SK-N-SH (cell line): Measurements from ENCODE around the gene LIAS.

Experiments used
- POLR2AphosphoS5 ChIP-seq: IDR thresholded peaks from 2 replicates; pipeline ENCODE4 v1.6.1; 2012; ENCODE audit warnings: low read depth, low read length
- SIN3A ChIP-seq: IDR thresholded peaks from 2 replicates; pipeline ENCODE4 v1.6.1; 2012; ENCODE audit warnings: low read depth, mild to moderate bottlenecking, low read length, moderate library complexity, borderline replicate concordance
- YY1 ChIP-seq: IDR thresholded peaks from 2 replicates; pipeline ENCODE4 v1.4.0; 2012; ENCODE audit warnings: low read depth, mild to moderate bottlenecking
- TF ChIP-seq, protein P1 (sequence below): fragments of 200-600 bp; sonication (generic); IDR thresholded peaks from 2 replicates; pipeline ENCODE4 v1.6.1; 2017; ENCODE audit warnings: antibody characterized with exemption, mild to moderate bottlenecking, moderate library complexity
- TF ChIP-seq, protein P2 (sequence below): IDR thresholded peaks from 2 replicates; pipeline ENCODE4 v1.4.0; 2012; ENCODE audit warnings: low read depth, borderline replicate concordance
- TF ChIP-seq, protein P3 (sequence below): IDR thresholded peaks from 2 replicates; pipeline ENCODE4 v1.4.0; 2012; ENCODE audit warnings: low read depth
- TF ChIP-seq, protein P4 (sequence below): IDR thresholded peaks from 2 replicates; pipeline ENCODE4; 2012

DNA sequence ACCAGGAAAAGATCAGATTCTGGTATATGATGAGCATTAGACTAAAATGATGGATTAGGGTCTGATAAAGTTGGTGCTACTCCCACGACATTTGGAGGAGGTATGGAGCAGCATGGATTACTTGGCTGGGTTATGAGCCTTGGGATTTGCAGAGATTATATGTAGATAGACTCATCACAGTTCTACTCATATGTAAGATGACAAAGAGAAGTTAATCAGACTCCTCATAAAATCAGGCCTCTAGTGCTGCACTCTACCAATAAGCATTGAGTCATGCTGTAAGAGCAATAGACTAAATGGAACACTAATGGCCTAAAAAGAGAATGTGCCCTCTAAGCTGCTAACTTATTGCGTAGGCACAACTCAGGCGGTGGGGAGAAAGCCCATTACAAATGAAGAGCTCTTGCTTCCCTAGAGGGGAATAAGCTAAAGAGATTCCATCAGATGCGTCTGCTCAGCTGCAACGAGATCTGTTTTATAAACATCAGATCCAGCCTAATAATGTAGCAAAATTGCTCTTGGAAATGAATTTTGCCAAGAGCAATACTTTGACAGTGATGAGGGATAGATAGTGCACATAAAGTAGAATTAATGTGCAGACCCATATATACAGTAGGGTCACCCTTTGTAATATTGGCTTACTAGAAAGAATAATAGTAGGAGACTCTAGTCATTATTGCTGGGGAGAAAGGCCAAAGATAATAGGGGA is 17.5 kb downstream of the LIAS start:
- TF ChIP-seq SIN3A (no peak), YY1 (no peak), POLR2AphosphoS5 (no peak)
- TF ChIP-seq, protein P1, sequence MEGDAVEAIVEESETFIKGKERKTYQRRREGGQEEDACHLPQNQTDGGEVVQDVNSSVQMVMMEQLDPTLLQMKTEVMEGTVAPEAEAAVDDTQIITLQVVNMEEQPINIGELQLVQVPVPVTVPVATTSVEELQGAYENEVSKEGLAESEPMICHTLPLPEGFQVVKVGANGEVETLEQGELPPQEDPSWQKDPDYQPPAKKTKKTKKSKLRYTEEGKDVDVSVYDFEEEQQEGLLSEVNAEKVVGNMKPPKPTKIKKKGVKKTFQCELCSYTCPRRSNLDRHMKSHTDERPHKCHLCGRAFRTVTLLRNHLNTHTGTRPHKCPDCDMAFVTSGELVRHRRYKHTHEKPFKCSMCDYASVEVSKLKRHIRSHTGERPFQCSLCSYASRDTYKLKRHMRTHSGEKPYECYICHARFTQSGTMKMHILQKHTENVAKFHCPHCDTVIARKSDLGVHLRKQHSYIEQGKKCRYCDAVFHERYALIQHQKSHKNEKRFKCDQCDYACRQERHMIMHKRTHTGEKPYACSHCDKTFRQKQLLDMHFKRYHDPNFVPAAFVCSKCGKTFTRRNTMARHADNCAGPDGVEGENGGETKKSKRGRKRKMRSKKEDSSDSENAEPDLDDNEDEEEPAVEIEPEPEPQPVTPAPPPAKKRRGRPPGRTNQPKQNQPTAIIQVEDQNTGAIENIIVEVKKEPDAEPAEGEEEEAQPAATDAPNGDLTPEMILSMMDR: no peak
- TF ChIP-seq, protein P2, sequence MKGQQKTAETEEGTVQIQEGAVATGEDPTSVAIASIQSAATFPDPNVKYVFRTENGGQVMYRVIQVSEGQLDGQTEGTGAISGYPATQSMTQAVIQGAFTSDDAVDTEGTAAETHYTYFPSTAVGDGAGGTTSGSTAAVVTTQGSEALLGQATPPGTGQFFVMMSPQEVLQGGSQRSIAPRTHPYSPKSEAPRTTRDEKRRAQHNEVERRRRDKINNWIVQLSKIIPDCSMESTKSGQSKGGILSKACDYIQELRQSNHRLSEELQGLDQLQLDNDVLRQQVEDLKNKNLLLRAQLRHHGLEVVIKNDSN: no peak
- TF ChIP-seq, protein P3, sequence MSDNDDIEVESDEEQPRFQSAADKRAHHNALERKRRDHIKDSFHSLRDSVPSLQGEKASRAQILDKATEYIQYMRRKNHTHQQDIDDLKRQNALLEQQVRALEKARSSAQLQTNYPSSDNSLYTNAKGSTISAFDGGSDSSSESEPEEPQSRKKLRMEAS: no peak
- TF ChIP-seq, protein P4, sequence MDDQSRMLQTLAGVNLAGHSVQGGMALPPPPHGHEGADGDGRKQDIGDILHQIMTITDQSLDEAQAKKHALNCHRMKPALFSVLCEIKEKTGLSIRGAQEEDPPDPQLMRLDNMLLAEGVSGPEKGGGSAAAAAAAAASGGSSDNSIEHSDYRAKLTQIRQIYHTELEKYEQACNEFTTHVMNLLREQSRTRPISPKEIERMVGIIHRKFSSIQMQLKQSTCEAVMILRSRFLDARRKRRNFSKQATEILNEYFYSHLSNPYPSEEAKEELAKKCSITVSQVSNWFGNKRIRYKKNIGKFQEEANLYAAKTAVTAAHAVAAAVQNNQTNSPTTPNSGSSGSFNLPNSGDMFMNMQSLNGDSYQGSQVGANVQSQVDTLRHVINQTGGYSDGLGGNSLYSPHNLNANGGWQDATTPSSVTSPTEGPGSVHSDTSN: no peak
